Uterus (tissue), 4 donors: ENCODE measurements around the gene PHPT1. TPM values are rescaled to one million over a fixed set of nuclear protein-coding genes. Genes with fewer than 3 reads are reported as not detected.
"Not testable (repeated sequence)": the region's sequence is repeated elsewhere in the genome, so short reads cannot be mapped to it uniquely, and the experiment has no call there.

Experiments used
- DNase-seq, 2 donors: peaks; one replicate each; pipeline ENCODE4 v3.0.0-alpha.2; 2019 to 2020
- H3K27ac ChIP-seq, 2 donors: fragments of 200-600 bp; sonication (generic); 1 replicate in 1 of 2; 2 replicates in 1 of 2; pipeline ENCODE4 v1.5.1; 2016 to 2018
- H3K27me3 ChIP-seq, 2 donors: fragments of 200-600 bp; sonication (generic); one replicate each; pipeline ENCODE4 v1.5.1; 2018 to 2019; ENCODE audit warnings: control low read depth in 1 of 2
- H3K36me3 ChIP-seq, 2 donors: fragments of 200-600 bp; sonication (generic); one replicate each; pipeline ENCODE4 v1.5.1; 2019; ENCODE audit warnings: control low read depth in 1 of 2
- H3K4me1 ChIP-seq, 2 donors: fragments of 200-600 bp; sonication (generic); one replicate each; pipeline ENCODE4 v1.5.1; 2018 to 2019; ENCODE audit warnings: control low read depth in 1 of 2
- H3K4me3 ChIP-seq, 2 donors: fragments of 200-600 bp; sonication (generic); 1 replicate in 1 of 2; 2 replicates in 1 of 2; pipeline ENCODE4 v1.5.1; 2018 to 2019; ENCODE audit warnings: mild to moderate bottlenecking in 1 of 2
- H3K9me3 ChIP-seq, 2 donors: fragments of 200-600 bp; sonication (generic); one replicate each; pipeline ENCODE4 v1.5.1; 2019; ENCODE audit warnings: control low read depth in 1 of 2
- POLR2A ChIP-seq, 2 donors: fragments of 450-650 bp; IDR thresholded peaks; one replicate each; pipeline ENCODE4 v1.6.1; 2016; ENCODE audit warnings: antibody characterized with exemption in 2 of 2, mild to moderate bottlenecking in 1 of 2, moderate library complexity in 1 of 2
- intact Hi-C: fragments of 100-400 bp; cut with DNase I; formaldehyde crosslinking; loops from one replicate; pipeline ENCODE4 v1.15.1; 2023; ENCODE audit warnings: low total_unique reads
- total RNA-seq, 4 donors: library from RNA; depleted of rRNA in 3 of 4; stranded (reverse); fragments of >200 nt in 3 of 4; gene quantifications; one replicate each; pipeline versions ENCODE4 v1.1.0 to v1.2.4, GENCODE V29; 2014 to 2023
- TF ChIP-seq, protein P1 (sequence below), 4 experiments: fragments of 200-600 bp in 2 of 4; fragments of 450-650 bp in 2 of 4; sonication (generic) in 2 of 4; IDR thresholded peaks; one replicate each; pipeline ENCODE4 v1.5.1; 2016 to 2019; ENCODE audit warnings: antibody characterized with exemption in 4 of 4, mild to moderate bottlenecking in 2 of 4, moderate library complexity in 1 of 4
- donor health status: DM: yes; HTN: yes; CAD: no.

PHPT1 gene
- total RNA-seq, 4 donors from 2014 or later: 12.4 to 55.5 (median 31.4) TPM

GRCh38 chr9:136842380-136842948 is 6.7 kb upstream of the PHPT1 start, which contains the start of gene AJM1:
TSS of gene AJM1 (plus strand) at chr9:136842478. CDS start at chr9:136844415, 1,937 bp downstream.
- H3K36me3 ChIP-seq, H3K9me3 ChIP-seq, H3K27ac ChIP-seq, intact Hi-C loops: not testable (repeated sequence)
- H3K27me3 ChIP-seq: peaks cover 13 to 28% of the 10 kb centered on the region in 2 donors
- peaks cover 0 to 43% of the 10 kb centered on the region in 2 donors for H3K4me1 ChIP-seq
- DNase-seq: peak; percentile 63 to 77
- H3K4me3 ChIP-seq: peak within 1 kb of the TSS; percentile 20 to 33
- TF ChIP-seq, protein P1, sequence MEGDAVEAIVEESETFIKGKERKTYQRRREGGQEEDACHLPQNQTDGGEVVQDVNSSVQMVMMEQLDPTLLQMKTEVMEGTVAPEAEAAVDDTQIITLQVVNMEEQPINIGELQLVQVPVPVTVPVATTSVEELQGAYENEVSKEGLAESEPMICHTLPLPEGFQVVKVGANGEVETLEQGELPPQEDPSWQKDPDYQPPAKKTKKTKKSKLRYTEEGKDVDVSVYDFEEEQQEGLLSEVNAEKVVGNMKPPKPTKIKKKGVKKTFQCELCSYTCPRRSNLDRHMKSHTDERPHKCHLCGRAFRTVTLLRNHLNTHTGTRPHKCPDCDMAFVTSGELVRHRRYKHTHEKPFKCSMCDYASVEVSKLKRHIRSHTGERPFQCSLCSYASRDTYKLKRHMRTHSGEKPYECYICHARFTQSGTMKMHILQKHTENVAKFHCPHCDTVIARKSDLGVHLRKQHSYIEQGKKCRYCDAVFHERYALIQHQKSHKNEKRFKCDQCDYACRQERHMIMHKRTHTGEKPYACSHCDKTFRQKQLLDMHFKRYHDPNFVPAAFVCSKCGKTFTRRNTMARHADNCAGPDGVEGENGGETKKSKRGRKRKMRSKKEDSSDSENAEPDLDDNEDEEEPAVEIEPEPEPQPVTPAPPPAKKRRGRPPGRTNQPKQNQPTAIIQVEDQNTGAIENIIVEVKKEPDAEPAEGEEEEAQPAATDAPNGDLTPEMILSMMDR (IDR thresholded peaks at IDR 0.05): peak; percentile 68 to 94 (median 85)

DNA sequence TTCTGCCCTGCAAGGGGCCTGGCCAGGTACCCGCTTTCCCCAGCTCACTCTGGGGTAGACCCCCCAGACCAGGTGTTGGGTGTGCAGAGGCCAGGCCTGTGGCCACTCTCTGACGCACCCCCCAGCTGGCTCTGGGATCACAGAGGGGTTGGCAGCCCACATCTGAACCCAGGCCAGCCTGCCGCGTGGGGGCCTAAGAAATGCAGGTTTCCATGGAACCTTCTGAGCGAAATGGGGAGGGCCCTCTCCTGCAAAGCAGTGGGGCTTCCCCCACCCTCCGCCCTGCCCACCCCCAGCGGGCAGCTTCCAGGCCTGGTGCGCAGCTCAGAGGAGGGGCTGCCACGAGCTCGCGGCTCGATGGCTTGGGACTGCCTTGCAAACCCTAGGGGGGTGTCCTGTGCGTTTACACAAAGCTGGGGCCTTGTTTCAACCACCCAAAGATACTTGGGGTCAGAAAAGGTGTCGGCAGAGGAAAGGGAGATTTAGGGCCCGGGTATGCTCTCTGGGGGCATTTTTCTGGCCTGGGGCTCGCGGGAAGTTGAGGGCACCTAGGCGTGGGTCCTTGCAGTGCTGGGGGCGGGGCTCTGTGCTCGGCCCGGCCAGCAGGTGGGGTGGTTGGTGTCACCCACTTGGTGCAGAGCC is 5.9 kb upstream of the PHPT1 start:
- H3K4me3 ChIP-seq, intact Hi-C loops, H3K9me3 ChIP-seq, H3K27ac ChIP-seq, H3K36me3 ChIP-seq, DNase-seq: not testable (repeated sequence)
- H3K4me1 ChIP-seq: peaks cover 0 to 45% of the 10 kb centered on the region in 2 donors
- peaks cover 13 to 36% of the 10 kb centered on the region in 2 donors for H3K27me3 ChIP-seq

DNA sequence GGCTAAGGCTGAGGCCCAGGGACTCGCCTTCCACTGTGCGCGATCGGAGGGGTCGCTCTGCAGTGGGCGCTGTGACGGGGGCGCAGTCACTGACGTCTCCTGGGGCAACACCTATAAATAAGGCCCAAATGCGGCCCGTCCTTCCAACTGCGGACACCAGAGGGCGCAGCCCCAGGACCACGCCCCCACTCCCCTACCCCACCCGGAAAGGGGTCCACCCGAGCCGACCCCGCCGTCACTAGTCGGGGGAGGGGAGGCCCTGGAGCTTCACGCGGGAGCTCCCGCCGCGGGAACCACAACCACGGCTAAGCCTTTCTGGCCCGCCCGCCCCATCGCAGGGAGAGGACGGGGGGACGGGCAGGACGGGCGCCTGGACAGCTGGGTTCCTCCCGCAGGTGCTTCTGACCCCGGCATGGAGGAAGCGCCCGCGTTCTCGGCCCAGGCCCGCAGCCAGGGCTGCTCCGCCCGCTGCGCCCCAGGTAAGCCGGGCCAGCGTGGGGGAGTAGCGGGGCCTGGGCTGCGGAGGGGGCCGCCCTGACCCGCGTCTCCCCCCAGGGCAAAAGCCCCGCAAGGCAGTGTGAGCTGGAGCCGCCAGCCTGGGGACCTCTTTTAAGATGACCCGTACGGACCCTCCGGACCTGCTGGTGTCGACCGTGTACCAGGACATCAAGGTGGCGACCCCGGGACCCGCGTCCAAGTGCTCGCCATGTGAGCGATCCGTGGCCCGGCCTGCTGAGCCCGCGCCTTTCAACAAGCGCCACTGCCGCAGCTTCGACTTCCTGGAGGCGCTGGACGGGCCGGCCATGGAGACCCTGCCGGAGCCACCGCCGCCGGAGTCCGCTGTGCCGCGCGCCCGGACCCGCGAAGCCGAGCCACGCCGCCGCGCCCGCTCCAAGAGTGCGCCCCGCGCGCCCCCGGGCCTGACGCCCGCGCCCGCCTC is 5.1 kb upstream of the PHPT1 start:
- H3K9me3 ChIP-seq, intact Hi-C loops, H3K4me3 ChIP-seq, H3K27ac ChIP-seq, H3K36me3 ChIP-seq: not testable (repeated sequence)
- peak; percentile 46 to 60 for DNase-seq
- peaks cover 13 to 39% of the 10 kb centered on the region in 2 donors for H3K27me3 ChIP-seq
- peaks cover 0 to 45% of the 10 kb centered on the region in 2 donors for H3K4me1 ChIP-seq
- TF ChIP-seq, protein P1 (IDR thresholded peaks at IDR 0.05): peak; percentile 52 to 77 (median 54)

DNA sequence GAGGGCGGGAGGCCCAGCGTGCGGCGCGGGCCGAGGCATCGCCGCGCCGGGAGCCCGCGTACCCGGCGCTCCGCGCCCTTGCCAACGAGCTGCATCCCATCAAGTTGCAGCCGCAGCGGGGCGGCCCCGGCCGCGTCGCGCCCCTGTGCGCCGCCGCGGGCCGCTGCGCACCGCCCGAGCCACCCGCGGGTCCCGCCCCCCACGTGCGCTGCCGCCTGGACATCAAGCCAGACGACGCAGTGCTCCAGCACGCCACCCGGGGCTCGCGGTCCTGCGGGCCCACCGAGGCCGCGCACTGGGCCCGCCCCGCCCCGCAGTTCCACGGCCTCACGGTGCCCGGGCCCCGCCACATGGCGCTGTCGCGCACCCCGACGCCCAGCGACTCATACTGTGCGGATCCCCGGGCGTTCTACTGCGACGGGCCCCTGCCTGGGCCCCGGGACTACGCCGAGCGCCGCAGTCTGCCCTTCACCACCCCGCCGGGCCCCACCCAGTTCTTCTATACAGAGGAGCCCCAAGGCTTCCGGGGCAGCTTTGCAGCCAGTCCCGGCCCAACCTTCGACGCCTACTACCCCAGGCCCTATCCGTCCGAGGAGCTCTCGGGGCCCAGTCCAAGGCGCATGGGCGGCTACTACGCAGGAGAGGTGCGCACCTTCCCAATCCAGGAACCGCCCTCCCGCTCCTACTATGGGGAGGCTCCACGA is 4.3 kb upstream of the PHPT1 start:
- no peak overlapping the region for H3K27ac ChIP-seq
- DNase-seq: no peak
- H3K27me3 ChIP-seq: peaks cover 13 to 39% of the 10 kb centered on the region in 2 donors
- intact Hi-C loops: no loop called here
- peaks cover under 1 to 45% of the 10 kb centered on the region in 2 donors for H3K4me1 ChIP-seq
- no peaks in the 10 kb centered on the region for H3K36me3 ChIP-seq
- no peak overlapping the region for H3K4me3 ChIP-seq
- no peaks in the 10 kb centered on the region for H3K9me3 ChIP-seq
- no peak for TF ChIP-seq POLR2A (IDR thresholded peaks at IDR 0.05)
- TF ChIP-seq, protein P1 (IDR thresholded peaks at IDR 0.05): no peak
